Pancreas (tissue), 10 donors: Measurements from ENCODE around the gene TRNAU1AP. TPM values are rescaled to one million over a fixed set of nuclear protein-coding genes. Genes with fewer than 3 reads are reported as not detected.
"Not testable (repeated sequence)": the region's sequence is repeated elsewhere in the genome, so short reads cannot be mapped to it uniquely, and the experiment has no call there.

Experiments
- ATAC-seq, 4 donors: fragments of 200-7000 bp; cut with Tn5 transposase; one replicate each; pipeline versions ENCODE4 v1.8.0 to v1.9.1; 2020; ENCODE audit warnings: mild to moderate bottlenecking in 4 of 4, moderate library complexity in 4 of 4
- DNase-seq, 6 donors: peaks; one replicate each; pipeline ENCODE4 v3.0.0-alpha.2; 2020
- FAIRE-seq: peaks from 2 replicates; lab custom pipeline; 2012; peaks lifted over from hg19 to GRCh38; lab: Jason Lieb, UNC
- H3K27ac ChIP-seq, 4 donors: fragments of 200-600 bp; sonication (generic); 1 replicate in 3 of 4; 2 replicates in 1 of 4; pipeline versions ENCODE4 v1.5.0 to v1.8.0; 2020
- H3K27me3 ChIP-seq, 4 donors: fragments of 200-600 bp; one replicate each; pipeline ENCODE4 v1.8.0; 2021
- H3K36me3 ChIP-seq, 3 donors: fragments of 200-600 bp; sonication (generic) in 1 of 3; one replicate each; pipeline versions ENCODE4 v1.5.0 to v1.8.0; 2020 to 2021
- H3K4me1 ChIP-seq, 3 donors: fragments of 200-600 bp; one replicate each; pipeline ENCODE4 v1.8.0; 2021
- H3K4me3 ChIP-seq, 4 donors: fragments of 200-600 bp; sonication (generic) in 2 of 4; one replicate each; pipeline versions ENCODE4 v1.5.0 to v1.8.0; 2020 to 2021
- H3K9me3 ChIP-seq, 4 donors: fragments of 200-600 bp; one replicate each; pipeline ENCODE4 v1.8.0; 2021
- CTCF ChIP-seq, 4 donors: fragments of 200-600 bp; sonication (generic) in 3 of 4; IDR thresholded peaks; one replicate each; pipeline versions ENCODE4 v1.5.0 to v1.8.0; 2021; ENCODE audit warnings: antibody characterized with exemption in 4 of 4
- WGBS, 2 donors: extraction: QIAGEN DNeasy Blood & Tissue Kit; methylation state at CpG; one replicate each; pipeline ENCODE4 v1.1.7; 2013; 5-methylcytosine and 5-hydroxymethylcytosine counted together
- intact Hi-C, 3 donors: fragments of 100-400 bp; cut with DNase I; formaldehyde crosslinking; loops; one replicate each; pipeline versions ENCODE4 v1.11.1 to v1.14.2; 2022
- polyA plus RNA-seq, 2 donors: library from polyadenylated mRNA; stranded (reverse); fragments of 200-250 nt; gene quantifications; one replicate each; pipeline ENCODE4 v1.2.3, GENCODE V29; 2013
- total RNA-seq, 6 donors: library from RNA; stranded (reverse); fragmentation: NEBNext Ultra II Directional in 4 of 6; extraction: Animal tissue kit (Norgen Biotek cat#: 25700) in 4 of 6; gene quantifications; one replicate each; pipeline versions ENCODE4 v1.2.1 to v1.2.4, GENCODE V29; 2021 to 2023
- donor health status: healthy with polysubstance abuse.
- donor health status: DM: no; HTN: no; CAD: no; lungs with moderate emphysema.
- donor health status: DM: no; HTN: no; CAD: no.
- donor health status: control.
- donor health status: control.
- donor health status: Bipolar disorder and iron deficiency.
- donor health status: DM: yes; HTN: yes; CAD: no.
- donor health status: DM: no; HTN: no; CAD: no.
- donor health status: DM: no; HTN: no; CAD: no.
- donor health status: DM: yes; HTN: yes; CAD: no.

TRNAU1AP gene
- total and polyA plus RNA-seq, 8 donors, result 5.5 to 17.8 (median 10.5) TPM

- no peak for DNase-seq
- H3K9me3 ChIP-seq, result no peaks in the 10 kb centered on the region
- no peak overlapping the region for H3K27ac ChIP-seq
- H3K4me3 ChIP-seq, result peak overlapping the region in 1 of 4 donors; percentile 69
- peaks cover 6 to 13% (median 7%) of the 10 kb centered on the region in 3 donors for H3K4me1 ChIP-seq
- ATAC-seq, result no peak
- peaks cover 0 to 17% (median 14%) of the 10 kb centered on the region in 3 donors for H3K36me3 ChIP-seq
- FAIRE-seq, result no peak
- intact Hi-C loops, result no loop called here
- no peaks in the 10 kb centered on the region for H3K27me3 ChIP-seq
- WGBS, 2 donors, result 76 to 86% methylated on average over 1 of the region's 1 CpG
- TF ChIP-seq CTCF (IDR thresholded peaks at IDR 0.05), result no peak
These were observed 26.5 kb downstream of the TRNAU1AP start for GRCh38 chr1:28579401-28579800.

GRCh38 chr1:28580722-28581530 is 28.0 kb downstream of the TRNAU1AP start:
- Histone ChIP-seq H3K4me3 (peak overlapping the region; percentile 69 to 77 (median 71)), H3K9me3 (no peaks in the 10 kb centered on the region), H3K36me3 (peaks cover 0 to 17% (median 11%) of the 10 kb centered on the region in 3 donors), H3K27ac (peak overlapping the region; percentile 46 to 86 (median 71)), H3K4me1 (peaks cover 6 to 13% (median 7%) of the 10 kb centered on the region in 3 donors), H3K27me3 (no peaks in the 10 kb centered on the region)
- ATAC-seq (peak; percentile 19 to 45 (median 40)), FAIRE-seq (no peak), DNase-seq (peak in 3 of 6 donors; percentile 34 to 58 (median 35))
- intact Hi-C loops, result no loop called here
- WGBS, 2 donors, result 0 to 1% methylated on average over 26 of the region's 26 CpGs
- no peak for TF ChIP-seq CTCF (IDR thresholded peaks at IDR 0.05)

- TF ChIP-seq CTCF (IDR thresholded peaks at IDR 0.05), result no peak
- Histone ChIP-seq H3K27ac (peak overlapping the region; percentile 46 to 86 (median 71)), H3K4me3 (peak overlapping the region; percentile 69 to 77 (median 71)), H3K4me1 (peaks cover 6 to 13% (median 7%) of the 10 kb centered on the region in 3 donors), H3K27me3 (no peaks in the 10 kb centered on the region), H3K36me3 (peaks cover 0 to 17% (median 11%) of the 10 kb centered on the region in 3 donors), H3K9me3 (no peaks in the 10 kb centered on the region)
- 0 to 1% methylated on average over 72 to 75 of the region's 75 CpGs for WGBS, 2 donors
- peak; percentile 96 to 99 (median 96) for ATAC-seq
- intact Hi-C loops, result no loop called here
- no peak for FAIRE-seq
- DNase-seq, result peak; percentile 92 to 98 (median 95)
These were observed 28.8 kb downstream of the TRNAU1AP start for GRCh38 chr1:28581531-28582247.

GRCh38 chr1:28582248-28582615 is 29.3 kb downstream of the TRNAU1AP start:
- no peak for TF ChIP-seq CTCF (IDR thresholded peaks at IDR 0.05)
- Histone ChIP-seq H3K27me3 (no peaks in the 10 kb centered on the region), H3K36me3 (peaks cover 0 to 16% (median 11%) of the 10 kb centered on the region in 3 donors), H3K27ac (peak overlapping the region; percentile 46 to 86 (median 71)), H3K9me3 (no peaks in the 10 kb centered on the region), H3K4me1 (peaks cover 6 to 13% (median 7%) of the 10 kb centered on the region in 3 donors), H3K4me3 (peak overlapping the region; percentile 69 to 77 (median 71))
- FAIRE-seq (no peak), DNase-seq (no peak), ATAC-seq (peak; percentile 6 to 25 (median 11))
- WGBS, 2 donors, result 2 to 4% methylated on average over 10 of the region's 10 CpGs
- intact Hi-C loops, result no loop called here

- DNase-seq, H3K36me3 ChIP-seq, H3K4me1 ChIP-seq, H3K9me3 ChIP-seq, H3K4me3 ChIP-seq, intact Hi-C loops, H3K27ac ChIP-seq, H3K27me3 ChIP-seq, FAIRE-seq, ATAC-seq: not testable (repeated sequence)
- WGBS, 2 donors, result 83 to 89% methylated on average over 19 of the region's 19 CpGs
These were observed 33.9 kb downstream of the TRNAU1AP start for GRCh38 chr1:28586585-28587391.
